8988T (cell line): ENCODE data around the gene HK1.
A peak's percentile ranks its signal among the peaks of the same experiment; 100 is the strongest.
"Not testable (repeated sequence)": the region's sequence is repeated elsewhere in the genome, so short reads cannot be mapped to it uniquely, and the experiment has no call there.

Experiments used
- DNase-seq: peaks from one replicate; pipeline ENCODE4 v3.0.0; 2011

The HK1 gene

GRCh38 chr10:69315100-69315542 is 36.8 kb downstream of the HK1 start:
- DNase-seq: no peak

DNA sequence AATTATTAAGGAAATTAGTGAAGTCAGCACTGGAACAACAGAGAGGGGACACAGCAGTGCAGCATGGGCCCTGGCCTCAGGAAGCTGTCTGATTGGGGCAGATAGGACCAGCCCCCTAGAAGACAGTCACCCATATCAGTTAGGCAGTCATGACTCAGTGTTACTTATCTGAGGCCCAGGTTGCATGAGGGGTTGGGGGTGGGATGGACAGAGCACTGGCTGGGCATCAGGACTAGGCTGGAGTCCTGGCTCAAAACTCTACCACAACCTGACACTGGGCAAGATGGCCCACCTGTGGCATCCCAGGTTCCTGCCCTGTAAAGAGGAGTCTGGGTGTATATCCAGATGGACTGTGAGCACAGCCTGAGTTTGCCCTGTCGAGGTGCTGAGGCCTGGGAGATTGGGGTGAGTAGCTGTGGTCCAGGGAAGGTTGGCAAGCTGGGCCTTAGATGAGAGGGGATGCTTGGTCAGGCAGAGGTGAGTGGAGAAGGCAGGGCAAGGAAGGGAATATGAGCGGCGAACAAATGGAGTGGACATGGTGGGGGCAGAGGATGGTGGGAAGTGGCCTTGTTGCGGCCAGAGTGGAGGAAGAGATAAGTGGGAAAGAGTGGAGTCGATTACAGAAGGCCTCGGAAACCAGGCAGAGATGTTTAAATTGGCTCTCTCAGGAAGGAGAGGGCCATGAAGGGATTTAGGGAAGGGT is 37.5 kb downstream of the HK1 start:
- no peak for DNase-seq

GRCh38 chr10:69316313-69317059 is 38.2 kb downstream of the HK1 start:
- no peak for DNase-seq

GRCh38 chr10:69317175-69317604 is 38.9 kb downstream of the HK1 start:
- no peak for DNase-seq

DNA sequence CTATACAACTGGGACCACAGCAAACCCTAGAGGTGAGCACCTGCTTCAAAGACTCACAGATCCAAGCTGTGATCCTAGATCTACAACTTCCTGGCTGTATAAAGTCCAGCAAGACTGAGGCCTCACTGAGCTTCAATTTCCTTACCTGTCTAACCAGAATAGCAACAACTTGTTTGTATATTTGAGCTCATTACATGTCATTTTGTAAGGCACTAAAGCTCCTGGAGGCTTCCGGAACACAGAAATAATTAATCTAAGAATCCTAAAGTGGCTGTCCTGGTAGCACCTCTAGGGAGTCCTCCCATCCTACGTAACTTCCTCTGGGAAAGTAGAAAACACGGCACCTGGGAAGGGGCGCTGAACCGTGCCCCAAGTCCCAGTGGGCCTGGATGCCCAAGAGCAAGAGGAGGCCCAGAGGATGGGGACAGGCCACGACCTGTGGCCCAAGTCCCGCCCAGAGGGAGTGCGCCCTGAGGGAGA is 39.4 kb downstream of the HK1 start:
- DNase-seq: no peak

DNA sequence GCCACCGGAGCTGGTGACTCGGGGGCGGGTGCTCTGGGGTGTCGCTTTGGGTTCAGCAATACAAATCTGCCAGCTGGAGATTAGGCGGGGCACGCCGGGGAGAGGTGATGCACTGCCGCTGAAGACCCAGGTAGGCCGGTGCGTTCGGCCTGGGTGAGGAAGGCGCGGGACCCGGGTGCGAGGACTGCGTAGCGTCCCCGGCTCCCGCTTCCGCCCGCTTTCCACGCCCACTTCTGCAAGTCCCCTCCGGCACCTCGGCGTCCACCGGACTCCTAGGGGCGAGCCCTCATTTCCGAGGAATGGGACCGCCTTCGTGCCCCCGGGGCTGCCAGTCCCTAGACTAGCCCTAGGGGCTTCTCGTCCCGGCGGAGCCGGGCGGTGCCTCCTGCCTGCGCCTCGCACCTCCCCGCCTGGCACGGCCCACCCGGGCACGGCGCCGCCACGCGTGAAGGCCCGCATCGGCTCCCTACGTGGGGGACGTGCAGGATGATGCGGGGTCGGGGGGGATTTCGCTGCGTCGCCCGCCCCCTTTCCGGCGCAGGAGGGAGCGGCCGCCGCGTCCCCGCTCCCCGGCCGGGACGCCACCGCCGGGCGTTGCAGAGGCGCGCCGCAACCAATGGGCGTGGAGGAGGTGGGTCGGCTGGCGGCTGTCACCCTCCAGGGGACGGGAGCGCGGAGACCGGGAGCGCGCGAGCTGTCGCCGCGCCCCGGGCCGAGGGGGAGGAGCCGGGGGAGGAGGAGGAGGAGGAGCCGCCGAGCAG is 40.0 kb downstream of the HK1 start:
- DNase-seq: peak; percentile 99

- DNase-seq: peak; percentile 52
These were observed 40.8 kb downstream of the HK1 start for GRCh38 chr10:69318867-69319727.

- no peak for DNase-seq
These were observed 41.6 kb downstream of the HK1 start for GRCh38 chr10:69319841-69320316.

DNA sequence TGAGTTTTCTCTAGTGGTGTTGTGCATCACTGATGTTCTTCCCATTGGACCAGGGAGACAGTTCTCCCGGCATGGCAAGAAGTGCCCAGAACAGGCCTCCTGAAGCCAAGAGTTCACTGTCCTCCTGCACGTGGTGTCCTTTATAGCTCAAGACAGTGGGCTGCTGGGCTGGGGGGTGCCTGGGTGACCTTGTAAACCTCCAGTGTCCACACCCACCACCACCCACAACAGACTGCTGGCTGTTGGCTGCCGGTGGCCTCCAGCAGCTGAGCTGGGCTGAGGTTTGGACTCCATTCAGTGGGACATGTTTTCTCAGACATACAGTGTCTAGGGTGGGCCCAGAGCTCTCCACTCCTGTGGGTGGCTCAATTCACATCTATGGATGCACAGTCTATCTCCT is 42.2 kb downstream of the HK1 start:
- DNase-seq: no peak

GRCh38 chr10:69321039-69321715 is 42.9 kb downstream of the HK1 start:
- no peak for DNase-seq

- no peak for DNase-seq
These were observed 43.6 kb downstream of the HK1 start for GRCh38 chr10:69321865-69322264.

GRCh38 chr10:69322346-69322745 is 44.0 kb downstream of the HK1 start:
- DNase-seq: not testable (repeated sequence)

DNA sequence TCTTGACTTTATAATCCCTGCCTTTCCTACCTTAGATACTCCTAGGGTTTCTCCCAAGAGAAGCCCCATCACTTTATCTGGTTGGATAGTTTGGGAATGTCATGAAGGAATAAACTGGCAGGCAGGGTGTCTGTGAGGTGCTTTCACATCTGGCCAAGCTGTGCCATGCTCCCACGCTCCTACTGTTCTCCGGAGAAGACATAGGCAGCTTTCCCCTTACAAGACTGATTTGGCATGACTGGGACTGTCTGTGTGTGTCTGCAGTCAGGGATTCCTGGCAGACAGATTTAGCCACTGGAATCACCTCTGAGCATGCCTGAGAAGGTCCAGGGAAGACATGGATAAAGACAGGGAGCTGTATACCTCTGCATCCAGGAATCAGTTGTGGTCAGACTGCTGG is 45.3 kb downstream of the HK1 start:
- DNase-seq: no peak

GRCh38 chr10:69324583-69324982 is 46.3 kb downstream of the HK1 start:
- DNase-seq: no peak

- DNase-seq: peak; percentile 57
These were observed 47.6 kb downstream of the HK1 start for GRCh38 chr10:69325637-69326523.

DNA sequence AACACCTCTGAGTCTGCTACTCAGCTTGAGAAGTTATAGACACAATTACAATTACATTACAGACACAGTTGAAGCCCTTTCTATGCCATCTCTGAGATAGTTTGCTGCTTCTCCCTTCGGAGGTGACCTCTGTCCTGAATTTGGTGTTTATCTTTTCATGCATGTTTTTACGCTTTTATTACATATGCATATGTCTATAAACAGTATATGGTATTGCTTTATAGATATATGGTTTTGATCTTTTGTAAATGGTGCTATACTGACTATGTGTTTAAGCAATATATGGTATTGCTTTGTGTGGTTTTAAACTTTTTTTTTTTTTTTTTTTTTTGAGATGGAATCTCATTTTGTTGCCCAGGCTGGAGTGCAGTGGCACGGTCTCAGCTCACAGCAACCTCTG is 48.4 kb downstream of the HK1 start:
- DNase-seq: no peak

- DNase-seq: no peak
These were observed 49.4 kb downstream of the HK1 start for GRCh38 chr10:69327463-69328379.

DNA sequence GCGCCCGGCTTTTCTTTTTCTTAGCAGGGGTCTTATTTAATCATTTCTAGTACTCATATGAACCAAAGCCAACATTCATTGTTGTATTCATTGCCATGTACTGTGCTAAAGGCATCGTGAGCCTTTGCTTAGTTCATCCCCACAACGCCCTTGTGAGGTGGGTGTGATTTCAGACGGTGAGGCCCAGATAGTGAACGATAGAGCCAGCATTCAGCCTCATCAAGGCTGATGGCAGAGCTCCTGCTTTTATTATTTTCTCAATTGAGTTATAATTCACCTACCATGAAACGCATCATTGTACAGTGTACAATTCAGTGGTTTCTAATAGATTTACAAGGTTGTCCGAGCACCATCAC is 50.1 kb downstream of the HK1 start:
- DNase-seq: no peak

DNA sequence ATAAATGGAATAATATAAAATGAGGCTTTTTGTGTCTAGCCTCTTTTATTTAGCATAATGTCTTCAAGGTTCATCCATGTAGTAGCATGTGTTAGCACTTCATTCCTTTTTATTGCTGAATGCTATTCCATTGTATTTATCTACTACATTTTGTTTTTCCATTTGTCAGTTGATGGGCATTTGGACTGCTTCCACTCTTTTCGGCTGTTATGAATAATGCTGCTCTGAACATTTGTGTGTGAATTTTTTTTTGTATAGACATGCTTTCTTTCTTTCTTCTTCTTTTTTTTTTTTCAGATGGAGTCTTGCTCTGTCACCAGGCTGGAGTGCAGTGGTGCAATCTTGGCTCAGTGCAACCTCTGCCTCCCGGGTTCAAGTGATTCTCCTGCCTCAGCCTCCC is 50.6 kb downstream of the HK1 start:
- DNase-seq: not testable (repeated sequence)

GRCh38 chr10:69329721-69330178 is 51.5 kb downstream of the HK1 start:
- no peak for DNase-seq
